Astrocyte (in vitro differentiated cells and primary cell): ENCODE measurements around the gene ARL4A. TPM values are rescaled to one million over a fixed set of nuclear protein-coding genes. Genes with fewer than 3 reads are reported as not detected.

Experiments
- DNase-seq: peaks from one replicate; pipeline ENCODE4 v3.0.0-alpha.2; 2010; ENCODE audit warnings: low read depth
- FAIRE-seq: peaks from 2 replicates; lab custom pipeline; 2011; peaks lifted over from hg19 to GRCh38; lab: Jason Lieb, UNC
- H2AFZ ChIP-seq: 2 replicates; pipeline ENCODE4 v1.6.0; 2012; ENCODE audit warnings: low read depth, low read length, inconsistent platforms
- H3K27ac ChIP-seq: 2 replicates; pipeline ENCODE4 v1.5.1; 2011; ENCODE audit warnings: low read depth, low read length, inconsistent platforms
- H3K27me3 ChIP-seq: 2 replicates; pipeline ENCODE4 v1.6.0; 2011; ENCODE audit warnings: low read length, inconsistent platforms; ENCODE audit not compliant: insufficient read depth
- H3K36me3 ChIP-seq: 2 replicates; pipeline ENCODE4 v1.5.1; 2011; ENCODE audit warnings: low read length, inconsistent platforms; ENCODE audit not compliant: insufficient read depth
- H3K4me1 ChIP-seq: 2 replicates; pipeline ENCODE4 v1.5.1; 2011; ENCODE audit warnings: low read length, inconsistent platforms; ENCODE audit not compliant: insufficient read depth
- H3K4me2 ChIP-seq: 2 replicates; pipeline ENCODE4 v1.6.0; 2012; ENCODE audit warnings: low read length, inconsistent platforms
- H3K4me3 ChIP-seq: 2 replicates; pipeline ENCODE4 v1.5.1; 2011; ENCODE audit warnings: low read depth, mild to moderate bottlenecking, low read length, inconsistent platforms; ENCODE audit not compliant: insufficient read depth
- H3K79me2 ChIP-seq: 2 replicates; pipeline ENCODE4 v1.6.0; 2012; ENCODE audit warnings: mild to moderate bottlenecking, low read length, inconsistent platforms; ENCODE audit not compliant: insufficient read depth
- H3K9ac ChIP-seq: 2 replicates; pipeline ENCODE4 v1.6.0; 2012; ENCODE audit warnings: mild to moderate bottlenecking, low read length, inconsistent platforms
- H3K9me3 ChIP-seq: 2 replicates; pipeline ENCODE4 v1.5.1; 2012; ENCODE audit warnings: low read depth, mild to moderate bottlenecking, low read length, inconsistent platforms; ENCODE audit not compliant: insufficient read depth
- H4K20me1 ChIP-seq: 2 replicates; pipeline ENCODE4 v1.6.0; 2012; ENCODE audit warnings: low read length, inconsistent platforms; ENCODE audit not compliant: insufficient read depth
- H3K27ac Mint-ChIP-seq: one replicate; pipeline ENCODE4 v1.8.0; 2021; ENCODE audit warnings: mild to moderate bottlenecking, mixed read lengths; ENCODE audit not compliant: unreplicated experiment
- H3K27me3 Mint-ChIP-seq: one replicate; pipeline ENCODE4 v1.8.0; 2021; ENCODE audit warnings: low read depth, mixed read lengths; ENCODE audit not compliant: unreplicated experiment
- H3K36me3 Mint-ChIP-seq: one replicate; pipeline ENCODE4 v1.8.0; 2021; ENCODE audit warnings: low read depth, mixed read lengths; ENCODE audit not compliant: unreplicated experiment
- H3K4me1 Mint-ChIP-seq: one replicate; pipeline ENCODE4 v1.8.0; 2021; ENCODE audit warnings: low read depth, mixed read lengths; ENCODE audit not compliant: unreplicated experiment
- H3K4me3 Mint-ChIP-seq: one replicate; pipeline ENCODE4 v1.8.0; 2021; ENCODE audit warnings: mild to moderate bottlenecking, moderate library complexity, mixed read lengths; ENCODE audit not compliant: unreplicated experiment
- H3K9me3 Mint-ChIP-seq: one replicate; pipeline ENCODE4 v1.8.0; 2021; ENCODE audit warnings: mild to moderate bottlenecking, mixed read lengths; ENCODE audit not compliant: unreplicated experiment
- EZH2 ChIP-seq: IDR thresholded peaks from 2 replicates; pipeline ENCODE4 v1.6.1; 2012; ENCODE audit warnings: mild to moderate bottlenecking, low read length, inconsistent platforms; ENCODE audit not compliant: insufficient read depth
- total RNA-seq: library from RNA; stranded (reverse); gene quantifications from 2 replicates; pipeline ENCODE4 v1.2.1, GENCODE V29; 2021
- TF ChIP-seq, protein P1 (sequence below): IDR thresholded peaks from 2 replicates; pipeline ENCODE4 v1.5.1; 2011; ENCODE audit warnings: low read depth, mild to moderate bottlenecking, inconsistent platforms, low read length, moderate library complexity; ENCODE audit not compliant: insufficient read depth

Gene ARL4A
- total RNA-seq, 1 donor from 2014 or later, result 34.6 TPM

- Mint-ChIP-seq H3K9me3 (no peaks in the 10 kb centered on the region), H3K4me1 (peaks cover 25% of the 10 kb centered on the region), H3K27me3 (no peaks in the 10 kb centered on the region), H3K4me3 (no peak overlapping the region), H3K36me3 (no peaks in the 10 kb centered on the region), H3K27ac (no peak overlapping the region)
- Histone ChIP-seq H2AFZ (no peak overlapping the region), H3K79me2 (no peaks in the 10 kb centered on the region), H3K4me3 (no peak overlapping the region), H3K4me2 (no peak overlapping the region), H3K27ac (no peak overlapping the region), H4K20me1 (no peaks in the 10 kb centered on the region), H3K36me3 (no peaks in the 10 kb centered on the region), H3K27me3 (no peaks in the 10 kb centered on the region), H3K9ac (no peak overlapping the region), H3K4me1 (peaks cover 9% of the 10 kb centered on the region), H3K9me3 (no peaks in the 10 kb centered on the region)
- DNase-seq, result no peak
- no peak for TF ChIP-seq EZH2
- TF ChIP-seq, protein P1, sequence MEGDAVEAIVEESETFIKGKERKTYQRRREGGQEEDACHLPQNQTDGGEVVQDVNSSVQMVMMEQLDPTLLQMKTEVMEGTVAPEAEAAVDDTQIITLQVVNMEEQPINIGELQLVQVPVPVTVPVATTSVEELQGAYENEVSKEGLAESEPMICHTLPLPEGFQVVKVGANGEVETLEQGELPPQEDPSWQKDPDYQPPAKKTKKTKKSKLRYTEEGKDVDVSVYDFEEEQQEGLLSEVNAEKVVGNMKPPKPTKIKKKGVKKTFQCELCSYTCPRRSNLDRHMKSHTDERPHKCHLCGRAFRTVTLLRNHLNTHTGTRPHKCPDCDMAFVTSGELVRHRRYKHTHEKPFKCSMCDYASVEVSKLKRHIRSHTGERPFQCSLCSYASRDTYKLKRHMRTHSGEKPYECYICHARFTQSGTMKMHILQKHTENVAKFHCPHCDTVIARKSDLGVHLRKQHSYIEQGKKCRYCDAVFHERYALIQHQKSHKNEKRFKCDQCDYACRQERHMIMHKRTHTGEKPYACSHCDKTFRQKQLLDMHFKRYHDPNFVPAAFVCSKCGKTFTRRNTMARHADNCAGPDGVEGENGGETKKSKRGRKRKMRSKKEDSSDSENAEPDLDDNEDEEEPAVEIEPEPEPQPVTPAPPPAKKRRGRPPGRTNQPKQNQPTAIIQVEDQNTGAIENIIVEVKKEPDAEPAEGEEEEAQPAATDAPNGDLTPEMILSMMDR, result no peak
- no peak for FAIRE-seq
Measured at GRCh38 chr7:12721286-12721830, 33.9 kb downstream of the ARL4A start.

GRCh38 chr7:12722136-12722535 is 34.7 kb downstream of the ARL4A start:
- Mint-ChIP-seq H3K36me3 (no peaks in the 10 kb centered on the region), H3K4me3 (no peak overlapping the region), H3K4me1 (peaks cover 20% of the 10 kb centered on the region), H3K27me3 (no peaks in the 10 kb centered on the region), H3K9me3 (no peaks in the 10 kb centered on the region), H3K27ac (no peak overlapping the region)
- DNase-seq (no peak), FAIRE-seq (no peak)
- no peak overlapping the region for H3K27ac ChIP-seq
- H2AFZ ChIP-seq, result peak overlapping the region; percentile 29
- no peaks in the 10 kb centered on the region for H3K79me2 ChIP-seq
- no peak overlapping the region for H3K4me3 ChIP-seq
- H3K36me3 ChIP-seq, result no peaks in the 10 kb centered on the region
- H3K9ac ChIP-seq, result no peak overlapping the region
- TF ChIP-seq, protein P1, result no peak
- no peak for TF ChIP-seq EZH2
- H4K20me1 ChIP-seq, result no peaks in the 10 kb centered on the region
- no peaks in the 10 kb centered on the region for H3K9me3 ChIP-seq
- H3K27me3 ChIP-seq, result no peaks in the 10 kb centered on the region
- peaks cover 8% of the 10 kb centered on the region for H3K4me1 ChIP-seq
- H3K4me2 ChIP-seq, result no peak overlapping the region
